Measurements from ENCODE around the gene TMEM151B.

TMEM151B gene

GRCh38 chr6:44258325-44258863 lies 11.9 kb upstream of the TMEM151B start:
- TF ChIP-seq EZH2phosphoT487 (IDR thresholded peaks at IDR 0.05; ENCODE audit: low read length) (no peak), EZH2 (optimal IDR thresholded peaks at IDR 0.05; ENCODE audit: low read depth, low read length) (no peak)
- TF ChIP-seq, protein P1, sequence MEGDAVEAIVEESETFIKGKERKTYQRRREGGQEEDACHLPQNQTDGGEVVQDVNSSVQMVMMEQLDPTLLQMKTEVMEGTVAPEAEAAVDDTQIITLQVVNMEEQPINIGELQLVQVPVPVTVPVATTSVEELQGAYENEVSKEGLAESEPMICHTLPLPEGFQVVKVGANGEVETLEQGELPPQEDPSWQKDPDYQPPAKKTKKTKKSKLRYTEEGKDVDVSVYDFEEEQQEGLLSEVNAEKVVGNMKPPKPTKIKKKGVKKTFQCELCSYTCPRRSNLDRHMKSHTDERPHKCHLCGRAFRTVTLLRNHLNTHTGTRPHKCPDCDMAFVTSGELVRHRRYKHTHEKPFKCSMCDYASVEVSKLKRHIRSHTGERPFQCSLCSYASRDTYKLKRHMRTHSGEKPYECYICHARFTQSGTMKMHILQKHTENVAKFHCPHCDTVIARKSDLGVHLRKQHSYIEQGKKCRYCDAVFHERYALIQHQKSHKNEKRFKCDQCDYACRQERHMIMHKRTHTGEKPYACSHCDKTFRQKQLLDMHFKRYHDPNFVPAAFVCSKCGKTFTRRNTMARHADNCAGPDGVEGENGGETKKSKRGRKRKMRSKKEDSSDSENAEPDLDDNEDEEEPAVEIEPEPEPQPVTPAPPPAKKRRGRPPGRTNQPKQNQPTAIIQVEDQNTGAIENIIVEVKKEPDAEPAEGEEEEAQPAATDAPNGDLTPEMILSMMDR (IDR thresholded peaks at IDR 0.05; ENCODE audit: low read length), result no peak
- no peak for DNase-seq
- Histone ChIP-seq H3F3A (ENCODE audit: insufficient read depth, low read length) (peaks cover 64% of the 10 kb centered on the region), H3K9me3 (replicated peaks; ENCODE audit: insufficient read depth, low read length) (no peaks in the 10 kb centered on the region), H3K79me2 (ENCODE audit: low read length) (peaks cover 59% of the 10 kb centered on the region), H4K20me1 (ENCODE audit: insufficient read depth, low read length) (peaks cover 14% of the 10 kb centered on the region), H3K4me2 (ENCODE audit: low read depth, low read length) (no peak overlapping the region), H3K4me1 (ENCODE audit: low read length) (peaks cover 45% of the 10 kb centered on the region), H3K9ac (ENCODE audit: low read length) (no peak overlapping the region), H3K9me2 (replicated peaks; ENCODE audit: insufficient read depth, low read length) (no peaks in the 10 kb centered on the region), H2AFZ (ENCODE audit: low read length) (no peak overlapping the region), H3K27me3 (replicated peaks; ENCODE audit: insufficient read depth, low read length) (no peaks in the 10 kb centered on the region), H3K27ac (ENCODE audit: low read length) (no peak overlapping the region; the same call in 1 of the 2 replicates), H3K36me3 (replicated peaks; ENCODE audit: insufficient read depth, low read length) (peaks cover 4% of the 10 kb centered on the region), H3K4me3 (ENCODE audit: low read length) (no peak overlapping the region)

DNA sequence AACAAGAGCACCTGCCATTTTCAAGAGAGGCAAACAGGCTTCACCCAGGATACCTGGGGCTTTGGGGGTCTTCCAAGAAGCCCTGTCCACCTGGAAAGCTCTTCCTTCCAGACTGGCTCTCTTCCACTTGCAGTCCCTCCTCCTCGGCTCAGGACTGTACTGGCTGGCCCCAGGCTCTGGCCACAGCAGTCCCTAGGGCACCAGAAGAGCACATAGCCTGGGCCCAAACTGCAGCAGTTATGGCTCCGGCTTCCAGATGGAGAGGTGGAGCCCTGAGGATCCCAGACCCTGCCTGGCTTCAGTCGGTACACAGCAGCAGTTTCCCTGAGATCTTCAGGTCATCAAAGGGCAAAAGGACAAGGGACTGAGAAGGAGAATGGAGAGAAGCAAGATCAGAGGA lies 11.3 kb upstream of the TMEM151B start:
- TF ChIP-seq EZH2phosphoT487 (IDR thresholded peaks at IDR 0.05; ENCODE audit: low read length) (no peak), EZH2 (optimal IDR thresholded peaks at IDR 0.05; ENCODE audit: low read depth, low read length) (no peak)
- TF ChIP-seq, protein P1 (IDR thresholded peaks at IDR 0.05; ENCODE audit: low read length), result no peak
- no peaks in the 10 kb centered on the region for H3K27me3 ChIP-seq (replicated peaks; ENCODE audit: insufficient read depth, low read length)
- H3K79me2 ChIP-seq (ENCODE audit: low read length), result peaks cover 60% of the 10 kb centered on the region
- peaks cover 40% of the 10 kb centered on the region for H3K4me1 ChIP-seq (ENCODE audit: low read length)
- H4K20me1 ChIP-seq (ENCODE audit: insufficient read depth, low read length), result peaks cover 10% of the 10 kb centered on the region
- no peaks in the 10 kb centered on the region for H3K9me3 ChIP-seq (replicated peaks; ENCODE audit: insufficient read depth, low read length)
- no peak overlapping the region; the same call in 1 of the 2 replicates for H3K27ac ChIP-seq (ENCODE audit: low read length)
- no peak overlapping the region for H3K9ac ChIP-seq (ENCODE audit: low read length)
- H3K4me3 ChIP-seq (ENCODE audit: low read length), result no peak overlapping the region
- H3K4me2 ChIP-seq (ENCODE audit: low read depth, low read length), result no peak overlapping the region
- no peaks in the 10 kb centered on the region; the same call in none of the 2 replicates for H3K36me3 ChIP-seq (replicated peaks; ENCODE audit: insufficient read depth, low read length)
- peaks cover 64% of the 10 kb centered on the region for H3F3A ChIP-seq (ENCODE audit: insufficient read depth, low read length)
- H3K9me2 ChIP-seq (replicated peaks; ENCODE audit: insufficient read depth, low read length), result no peaks in the 10 kb centered on the region
- no peak for DNase-seq
- no peak overlapping the region for H2AFZ ChIP-seq (ENCODE audit: low read length)

GRCh38 chr6:44260011-44260410 lies 10.2 kb upstream of the TMEM151B start:
- Histone ChIP-seq H3F3A (ENCODE audit: insufficient read depth, low read length) (peaks cover 63% of the 10 kb centered on the region), H3K9me2 (replicated peaks; ENCODE audit: insufficient read depth, low read length) (no peaks in the 10 kb centered on the region), H3K4me3 (ENCODE audit: low read length) (no peak overlapping the region), H2AFZ (ENCODE audit: low read length) (no peak overlapping the region), H3K4me2 (ENCODE audit: low read depth, low read length) (no peak overlapping the region), H3K27ac (ENCODE audit: low read length) (no peak overlapping the region), H3K79me2 (ENCODE audit: low read length) (peaks cover 62% of the 10 kb centered on the region), H4K20me1 (ENCODE audit: insufficient read depth, low read length) (peaks cover 3% of the 10 kb centered on the region; the same call in 1 of the 2 replicates), H3K36me3 (replicated peaks; ENCODE audit: insufficient read depth, low read length) (no peaks in the 10 kb centered on the region; the same call in 1 of the 2 replicates), H3K9me3 (replicated peaks; ENCODE audit: insufficient read depth, low read length) (no peaks in the 10 kb centered on the region), H3K9ac (ENCODE audit: low read length) (no peak overlapping the region), H3K4me1 (ENCODE audit: low read length) (peaks cover 36% of the 10 kb centered on the region), H3K27me3 (replicated peaks; ENCODE audit: insufficient read depth, low read length) (no peaks in the 10 kb centered on the region)
- TF ChIP-seq EZH2phosphoT487 (IDR thresholded peaks at IDR 0.05; ENCODE audit: low read length) (no peak), EZH2 (optimal IDR thresholded peaks at IDR 0.05; ENCODE audit: low read depth, low read length) (no peak)
- TF ChIP-seq, protein P1 (IDR thresholded peaks at IDR 0.05; ENCODE audit: low read length), result no peak
- DNase-seq, result no peak

Measured in MM.1S (cell line).